H9 (cell line): ENCODE results near the gene ACSM5. TPM values are rescaled to one million over a fixed set of nuclear protein-coding genes. Genes with fewer than 3 reads are reported as not detected.

ENCODE experiments used
- DNase-seq: peaks from one replicate; pipeline ENCODE4 v3.0.0-alpha.2; 2017
- H2AFZ ChIP-seq: one replicate; pipeline ENCODE4 v1.6.1; 2013; ENCODE audit warnings: mild to moderate bottlenecking, low read length, control low read depth, moderate library complexity
- H2AK5ac ChIP-seq: 2 replicates; pipeline ENCODE4 v1.6.1; 2013; ENCODE audit warnings: low read length, control low read depth, mixed read lengths; ENCODE audit not compliant: insufficient read length
- H2BK120ac ChIP-seq: one replicate; pipeline ENCODE4 v1.6.1; 2013; ENCODE audit warnings: low read depth, mild to moderate bottlenecking, low read length, control low read depth, inconsistent platforms; ENCODE audit not compliant: poor library complexity, severe bottlenecking
- H2BK12ac ChIP-seq: 2 replicates; pipeline ENCODE4 v1.6.1; 2013; ENCODE audit warnings: low read length, control low read depth, mixed read lengths, low read depth; ENCODE audit not compliant: insufficient read length
- H2BK15ac ChIP-seq: 2 replicates; pipeline ENCODE4 v1.6.1; 2013; ENCODE audit warnings: low read depth, low read length, control low read depth
- H2BK20ac ChIP-seq: one replicate; pipeline ENCODE4 v1.6.1; 2013; ENCODE audit warnings: low read depth, mild to moderate bottlenecking, low read length, control low read depth, inconsistent platforms; ENCODE audit not compliant: poor library complexity, severe bottlenecking
- H2BK5ac ChIP-seq: 2 replicates; pipeline ENCODE4 v1.6.1; 2013; ENCODE audit warnings: low read length, control low read depth, mixed read lengths; ENCODE audit not compliant: insufficient read length
- H3K14ac ChIP-seq: 2 replicates; pipeline ENCODE4 v1.6.1; 2013; ENCODE audit warnings: low read length, control low read depth; ENCODE audit not compliant: insufficient read depth
- H3K18ac ChIP-seq: 2 replicates; pipeline ENCODE4 v1.6.1; 2013; ENCODE audit warnings: low read depth, mild to moderate bottlenecking, mixed read lengths, low read length, control low read depth; ENCODE audit not compliant: insufficient read length
- H3K23ac ChIP-seq: 2 replicates; pipeline ENCODE4 v1.6.1; 2013; ENCODE audit warnings: low read length, control low read depth, mixed read lengths, low read depth; ENCODE audit not compliant: insufficient read length
- H3K23me2 ChIP-seq: 2 replicates; pipeline ENCODE4 v1.6.1; 2013; ENCODE audit warnings: low read depth, mild to moderate bottlenecking, mixed read lengths, low read length, control low read depth; ENCODE audit not compliant: insufficient read length, poor library complexity, severe bottlenecking
- H3K27ac ChIP-seq: 2 replicates; pipeline ENCODE4 v1.5.1; 2013; ENCODE audit warnings: low read length, control low read depth, mixed read lengths, low read depth; ENCODE audit not compliant: insufficient read length
- H3K27me3 ChIP-seq: 2 replicates; pipeline ENCODE4 v1.6.1; 2013; ENCODE audit warnings: low read length, control low read depth, inconsistent platforms; ENCODE audit not compliant: insufficient read depth
- H3K4ac ChIP-seq: 2 replicates; pipeline ENCODE4 v1.6.1; 2013; ENCODE audit warnings: low read depth, mild to moderate bottlenecking, control low read depth, inconsistent platforms, low read length, moderate library complexity
- H3K4me1 ChIP-seq: 2 replicates; pipeline ENCODE4 v1.6.1; 2013; ENCODE audit warnings: low read length, control low read depth, inconsistent platforms; ENCODE audit not compliant: insufficient read depth
- H3K4me2 ChIP-seq: 2 replicates; pipeline ENCODE4 v1.6.1; 2013; ENCODE audit warnings: low read length, control low read depth, mixed read lengths; ENCODE audit not compliant: insufficient read length, insufficient read depth
- H3K56ac ChIP-seq: 2 replicates; pipeline ENCODE4 v1.6.1; 2013; ENCODE audit warnings: low read depth, mild to moderate bottlenecking, mixed read lengths, low read length, control low read depth; ENCODE audit not compliant: insufficient read length
- H3K79me1 ChIP-seq: 2 replicates; pipeline ENCODE4 v1.6.1; 2013; ENCODE audit warnings: low read depth, mild to moderate bottlenecking, moderate library complexity, low read length, control low read depth, inconsistent platforms; ENCODE audit not compliant: insufficient read depth, poor library complexity, severe bottlenecking
- H3K79me2 ChIP-seq: 2 replicates; pipeline ENCODE4 v1.6.1; 2013; ENCODE audit warnings: low read length, control low read depth, inconsistent platforms; ENCODE audit not compliant: insufficient read depth
- H3K9ac ChIP-seq: 2 replicates; pipeline ENCODE4 v1.6.1; 2013; ENCODE audit warnings: low read length, control low read depth, mixed read lengths; ENCODE audit not compliant: insufficient read length; ENCODE audit errors: extremely low read depth
- H3K9me3 ChIP-seq: one replicate; pipeline ENCODE4 v1.6.1; 2013; ENCODE audit warnings: low read depth, low read length, inconsistent platforms; ENCODE audit not compliant: control insufficient read depth
- H3T11ph ChIP-seq: one replicate; pipeline ENCODE4 v1.6.1; 2013; ENCODE audit warnings: mild to moderate bottlenecking, low read length, control low read depth, inconsistent platforms
- H4K20me1 ChIP-seq: one replicate; pipeline ENCODE4 v1.6.1; 2013; ENCODE audit not compliant: control insufficient read depth, insufficient read length, insufficient read depth
- H4K5ac ChIP-seq: 2 replicates; pipeline ENCODE4 v1.6.1; 2013; ENCODE audit warnings: low read depth, mild to moderate bottlenecking, mixed read lengths, low read length, control low read depth; ENCODE audit not compliant: insufficient read length
- H4K8ac ChIP-seq: replicated peaks from 2 replicates; pipeline ENCODE4 v1.6.1; 2013; ENCODE audit warnings: low read length, control low read depth, mixed read lengths, low read depth; ENCODE audit not compliant: insufficient read length
- H4K91ac ChIP-seq: 2 replicates; pipeline ENCODE4 v1.6.1; 2013; ENCODE audit warnings: low read depth, mild to moderate bottlenecking, moderate library complexity, mixed read lengths, low read length, control low read depth; ENCODE audit not compliant: insufficient read length
- H3K27ac Mint-ChIP-seq, 3 experiments: 2 replicates in 2 of 3; 3 replicates in 1 of 3; pipeline ENCODE4 v1.8.0; 2020 to 2021; ENCODE audit warnings: mixed read lengths in 3 of 3, mild to moderate bottlenecking in 1 of 3, moderate library complexity in 1 of 3
- H3K27me3 Mint-ChIP-seq: 2 replicates; pipeline ENCODE4 v1.8.0; 2021; ENCODE audit warnings: low read depth, mild to moderate bottlenecking, moderate library complexity, mixed read lengths
- H3K36me3 Mint-ChIP-seq, 3 experiments: 2 replicates in 2 of 3; 3 replicates in 1 of 3; pipeline ENCODE4 v1.8.0; 2020 to 2021; ENCODE audit warnings: low read depth in 3 of 3, mixed read lengths in 3 of 3; ENCODE audit not compliant: insufficient read depth in 1 of 3
- H3K4me1 Mint-ChIP-seq, 2 experiments: 2 replicates each; pipeline ENCODE4 v1.8.0; 2020; ENCODE audit warnings: mixed read lengths in 2 of 2
- H3K4me3 Mint-ChIP-seq, 2 experiments: 2 replicates in 1 of 2; 3 replicates in 1 of 2; pipeline ENCODE4 v1.8.0; 2020 to 2021; ENCODE audit warnings: mild to moderate bottlenecking in 2 of 2, mixed read lengths in 2 of 2, moderate library complexity in 1 of 2
- H3K9me3 Mint-ChIP-seq, 2 experiments: 2 replicates in 1 of 2; 3 replicates in 1 of 2; pipeline ENCODE4 v1.8.0; 2020; ENCODE audit warnings: mild to moderate bottlenecking in 2 of 2, mixed read lengths in 2 of 2, moderate library complexity in 1 of 2
- CTCF ChIP-seq: fragments of 200-600 bp; sonication (generic); conservative IDR thresholded peaks from 3 replicates; pipeline ENCODE4 v1.8.0; 2021; ENCODE audit warnings: antibody characterized with exemption, mild to moderate bottlenecking
- WGBS: extraction: QIAGEN DNeasy Blood & Tissue Kit; methylation state at CpG from one replicate; pipeline ENCODE4 v1.1.7; 2013; ENCODE audit warnings: missing lambda C conversion rate, low lambda C conversion rate, mixed read lengths; ENCODE audit not compliant: insufficient read length; ENCODE audit errors: extremely low coverage; 5-methylcytosine and 5-hydroxymethylcytosine counted together
- long read RNA-seq: library from polyadenylated mRNA; unstranded; transcript quantifications from one replicate; pipeline ENCODE4 v2.0.0, GENCODE V29; 2020
- total RNA-seq: library from RNA; stranded (reverse); gene quantifications from 2 replicates; pipeline ENCODE4 v1.2.1, GENCODE V29; 2021

Gene ACSM5, protein sequence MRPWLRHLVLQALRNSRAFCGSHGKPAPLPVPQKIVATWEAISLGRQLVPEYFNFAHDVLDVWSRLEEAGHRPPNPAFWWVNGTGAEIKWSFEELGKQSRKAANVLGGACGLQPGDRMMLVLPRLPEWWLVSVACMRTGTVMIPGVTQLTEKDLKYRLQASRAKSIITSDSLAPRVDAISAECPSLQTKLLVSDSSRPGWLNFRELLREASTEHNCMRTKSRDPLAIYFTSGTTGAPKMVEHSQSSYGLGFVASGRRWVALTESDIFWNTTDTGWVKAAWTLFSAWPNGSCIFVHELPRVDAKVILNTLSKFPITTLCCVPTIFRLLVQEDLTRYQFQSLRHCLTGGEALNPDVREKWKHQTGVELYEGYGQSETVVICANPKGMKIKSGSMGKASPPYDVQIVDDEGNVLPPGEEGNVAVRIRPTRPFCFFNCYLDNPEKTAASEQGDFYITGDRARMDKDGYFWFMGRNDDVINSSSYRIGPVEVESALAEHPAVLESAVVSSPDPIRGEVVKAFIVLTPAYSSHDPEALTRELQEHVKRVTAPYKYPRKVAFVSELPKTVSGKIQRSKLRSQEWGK
- total RNA-seq = not detected in 2 replicates
- long read RNA-seq = 0 reads

DNA sequence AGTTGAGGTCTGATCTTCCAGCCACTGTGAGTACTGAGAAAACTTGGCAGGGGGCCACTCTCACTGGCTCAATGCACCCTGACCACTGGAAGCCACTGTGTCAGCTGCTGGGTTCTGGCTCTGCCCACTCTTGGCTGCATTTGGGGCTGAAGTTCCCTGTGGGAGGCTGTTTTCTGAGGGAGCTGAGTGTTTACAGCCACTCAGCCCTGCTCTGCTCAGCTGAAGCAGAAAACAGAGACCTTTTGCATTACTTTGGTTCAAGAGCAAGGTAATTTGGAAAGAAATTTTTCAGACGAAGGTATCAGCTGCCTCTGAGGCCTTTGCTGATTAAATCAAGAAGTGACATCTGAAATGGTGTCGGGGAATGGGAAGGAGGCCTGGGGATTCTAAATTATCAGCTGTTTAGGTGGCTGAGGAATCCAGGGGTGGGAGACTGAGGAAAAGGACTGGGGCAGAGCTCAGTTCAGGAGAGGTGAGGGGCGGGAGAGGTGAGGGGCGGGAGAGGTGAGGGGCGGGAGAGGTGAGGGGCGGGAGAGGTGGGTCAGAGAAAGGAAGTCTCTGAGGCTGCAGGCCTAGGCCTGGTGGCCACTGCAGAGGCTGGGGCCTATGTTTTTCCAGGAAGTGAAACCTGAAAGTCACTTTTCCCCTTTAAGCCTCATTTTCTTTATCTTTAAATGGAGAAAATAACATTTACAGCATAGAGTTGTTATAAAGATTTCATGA lies at the start of gene ACSM5:
ACSM5 (plus strand) TSS at position 137 of the 723 bp plus-strand sequence. CDS start 1,951 bp downstream, outside the sequence.
- Histone ChIP-seq H2BK12ac (no peak within 1 kb of the TSS), H4K20me1 (no peaks in the 10 kb centered on the region), H3K27ac (no peak within 1 kb of the TSS), H4K5ac (no peak within 1 kb of the TSS), H3K56ac (no peak within 1 kb of the TSS), H2AK5ac (no peak within 1 kb of the TSS), H3K18ac (no peak within 1 kb of the TSS), H4K91ac (no peak within 1 kb of the TSS), H3K79me1 (no peaks in the 10 kb centered on the region), H3K23me2 (no peaks in the 10 kb centered on the region), H2BK120ac (peak within 1 kb of the TSS; percentile 23), H2AFZ (peak within 1 kb of the TSS; percentile 73), H3K27me3 (no peaks in the 10 kb centered on the region), H4K8ac (no peak within 1 kb of the TSS), H3K79me2 (no peaks in the 10 kb centered on the region), H3K9me3 (no peaks in the 10 kb centered on the region), H3K4me2 (no peak within 1 kb of the TSS), H2BK5ac (no peak within 1 kb of the TSS), H3K4ac (no peak within 1 kb of the TSS), H3T11ph (no peak within 1 kb of the TSS), H2BK15ac (no peak within 1 kb of the TSS), H3K14ac (no peak within 1 kb of the TSS), H3K4me1 (no peaks in the 10 kb centered on the region; the same call in 1 of the 2 replicates), H3K23ac (no peak within 1 kb of the TSS), H2BK20ac (no peak within 1 kb of the TSS), H3K9ac (no peak within 1 kb of the TSS)
- H3K27me3 Mint-ChIP-seq = no peaks in the 10 kb centered on the region
- no peak within 1 kb of the TSS for H3K4me3 Mint-ChIP-seq
- TF ChIP-seq CTCF = no peak
- peaks cover 2 to 10% of the 10 kb centered on the region in 2 experiments; a peak in 3 of 4 replicates for H3K4me1 Mint-ChIP-seq
- H3K27ac Mint-ChIP-seq = peak within 1 kb of the TSS in 2 of 3 experiments; percentile 67 to 70; a peak in 3 of 7 replicates
- WGBS = no CpG with 5 or more reads among the region's 6 CpGs
- no peaks in the 10 kb centered on the region; a peak in 1 of 7 replicates for H3K36me3 Mint-ChIP-seq
- no peak for DNase-seq
- peaks cover 0 to 9% of the 10 kb centered on the region in 2 experiments; a peak in 2 of 5 replicates for H3K9me3 Mint-ChIP-seq
